Stomach (tissue), 4 donors: ENCODE results near the gene CSNK2A2.

Source experiments
- EP300 ChIP-seq: sonication (generic); formaldehyde crosslinking; IDR thresholded peaks from one replicate; pipeline ENCODE4 v1.6.1; 2017; ENCODE audit warnings: antibody characterized with exemption
- TF ChIP-seq, protein P1 (sequence below), 7 experiments: fragments of 450-650 bp in 4 of 7; fragments of 200-600 bp in 3 of 7; sonication (generic) in 3 of 7; IDR thresholded peaks; one replicate each; pipeline ENCODE4 v1.5.1; 2016 to 2019; ENCODE audit warnings: antibody characterized with exemption in 7 of 7, control low read depth in 2 of 7, mild to moderate bottlenecking in 1 of 7

DNA sequence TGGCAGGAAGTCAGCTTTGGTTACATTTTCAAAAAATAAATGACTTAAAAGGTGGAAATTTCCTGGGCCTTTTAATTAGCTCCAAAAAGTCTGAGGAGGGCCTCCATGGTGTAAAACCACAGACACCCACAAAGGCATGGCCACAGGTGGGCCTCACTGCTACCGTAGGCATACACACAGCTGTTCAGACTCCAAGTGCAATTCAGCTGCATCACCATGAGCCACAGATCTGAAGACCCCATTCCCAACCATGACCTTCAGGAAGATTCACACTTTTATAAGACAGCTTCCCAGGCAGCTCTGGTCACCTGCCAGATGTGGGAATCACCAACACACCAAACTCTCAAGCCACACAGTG lies 20.6 kb downstream of the CSNK2A2 start:
- TF ChIP-seq, protein P1, sequence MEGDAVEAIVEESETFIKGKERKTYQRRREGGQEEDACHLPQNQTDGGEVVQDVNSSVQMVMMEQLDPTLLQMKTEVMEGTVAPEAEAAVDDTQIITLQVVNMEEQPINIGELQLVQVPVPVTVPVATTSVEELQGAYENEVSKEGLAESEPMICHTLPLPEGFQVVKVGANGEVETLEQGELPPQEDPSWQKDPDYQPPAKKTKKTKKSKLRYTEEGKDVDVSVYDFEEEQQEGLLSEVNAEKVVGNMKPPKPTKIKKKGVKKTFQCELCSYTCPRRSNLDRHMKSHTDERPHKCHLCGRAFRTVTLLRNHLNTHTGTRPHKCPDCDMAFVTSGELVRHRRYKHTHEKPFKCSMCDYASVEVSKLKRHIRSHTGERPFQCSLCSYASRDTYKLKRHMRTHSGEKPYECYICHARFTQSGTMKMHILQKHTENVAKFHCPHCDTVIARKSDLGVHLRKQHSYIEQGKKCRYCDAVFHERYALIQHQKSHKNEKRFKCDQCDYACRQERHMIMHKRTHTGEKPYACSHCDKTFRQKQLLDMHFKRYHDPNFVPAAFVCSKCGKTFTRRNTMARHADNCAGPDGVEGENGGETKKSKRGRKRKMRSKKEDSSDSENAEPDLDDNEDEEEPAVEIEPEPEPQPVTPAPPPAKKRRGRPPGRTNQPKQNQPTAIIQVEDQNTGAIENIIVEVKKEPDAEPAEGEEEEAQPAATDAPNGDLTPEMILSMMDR (IDR thresholded peaks at IDR 0.05) = no peak
- TF ChIP-seq EP300 = no peak
